Measurements from ENCODE around the gene LSM7. TPM values are rescaled to one million over a fixed set of nuclear protein-coding genes. Genes with fewer than 3 reads are reported as not detected.

Gene LSM7
- total RNA-seq, 1 experiment from 2014 or later: 421 TPM

DNA sequence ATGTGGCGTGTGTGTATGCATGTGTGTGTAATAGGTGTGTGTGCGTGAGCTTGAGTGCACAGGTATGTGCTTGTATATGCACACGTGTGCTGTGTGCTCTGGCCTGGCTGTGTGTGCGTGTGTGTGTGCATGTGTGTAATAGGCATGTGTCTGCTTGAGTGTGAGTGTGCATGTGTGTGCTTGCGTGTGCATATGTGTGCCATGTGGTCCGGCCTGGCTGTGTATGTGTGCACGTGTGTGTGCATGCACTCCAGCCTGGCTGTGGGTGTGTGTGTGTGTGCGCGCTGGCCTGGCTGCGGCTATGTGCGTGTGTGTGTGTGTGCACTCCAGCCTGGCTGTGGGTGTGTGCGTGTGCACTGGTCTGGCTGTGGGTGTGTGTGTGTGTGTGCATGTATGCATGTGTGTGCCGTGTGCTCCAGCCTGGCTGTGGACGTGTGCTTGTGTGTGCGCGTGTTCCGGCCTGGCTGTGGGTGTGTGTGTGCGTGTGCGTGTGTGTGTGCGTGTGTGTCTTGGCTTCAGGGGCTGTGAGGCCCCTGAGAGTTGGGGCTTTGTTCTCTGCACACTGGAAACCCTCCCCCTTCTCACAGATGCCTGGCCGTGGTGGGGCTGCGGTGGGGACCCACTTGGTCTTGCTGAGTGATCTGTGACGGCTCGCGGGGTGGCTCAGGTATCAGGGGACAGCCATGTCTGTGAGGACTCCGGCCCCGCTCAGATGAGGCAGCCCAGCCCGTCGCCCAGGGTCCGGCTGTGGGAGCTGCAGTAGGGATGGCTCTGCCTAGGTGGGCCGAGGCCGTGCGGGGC is 8.3 kb upstream of the LSM7 start:
- 0 out of 2 replicates have a peak, but pooled peaks cover 1% of the 10 kb centered on the region for H3K36me3 ChIP-seq (replicated peaks; ENCODE audit: control insufficient read depth, insufficient read depth, low read length)
- H3K27me3 ChIP-seq (ENCODE audit: control insufficient read depth, insufficient read depth, low read length): no peaks in the 10 kb centered on the region
- no peak for DNase-seq
- H3K4me3 ChIP-seq (ENCODE audit: insufficient read depth, low read depth, low read length): no peak overlapping the region

DNA sequence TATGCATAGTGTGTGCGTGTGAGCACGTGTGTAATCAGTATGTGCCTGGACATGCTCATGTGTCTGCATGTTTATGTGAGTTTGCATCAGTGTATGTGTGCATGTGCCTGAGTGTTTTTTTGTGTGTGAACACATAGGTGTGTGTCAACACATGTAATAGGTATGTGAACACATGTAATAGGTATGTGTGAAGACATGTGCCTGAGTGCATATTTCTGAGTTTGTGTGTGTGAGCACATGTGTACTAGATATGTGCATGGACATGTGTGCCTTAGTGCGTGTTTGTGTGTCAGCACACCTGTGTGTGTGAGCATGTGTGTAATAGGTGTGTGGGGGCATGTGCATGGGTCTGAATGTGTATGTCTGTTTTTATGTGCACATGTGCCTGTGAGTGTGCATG is 7.5 kb upstream of the LSM7 start:
- 0 out of 2 replicates have a peak, but pooled peaks cover 1% of the 10 kb centered on the region for H3K36me3 ChIP-seq (replicated peaks; ENCODE audit: control insufficient read depth, insufficient read depth, low read length)
- DNase-seq: no peak
- H3K27me3 ChIP-seq (ENCODE audit: control insufficient read depth, insufficient read depth, low read length): no peaks in the 10 kb centered on the region
- no peak overlapping the region for H3K4me3 ChIP-seq (ENCODE audit: insufficient read depth, low read depth, low read length)

DNA sequence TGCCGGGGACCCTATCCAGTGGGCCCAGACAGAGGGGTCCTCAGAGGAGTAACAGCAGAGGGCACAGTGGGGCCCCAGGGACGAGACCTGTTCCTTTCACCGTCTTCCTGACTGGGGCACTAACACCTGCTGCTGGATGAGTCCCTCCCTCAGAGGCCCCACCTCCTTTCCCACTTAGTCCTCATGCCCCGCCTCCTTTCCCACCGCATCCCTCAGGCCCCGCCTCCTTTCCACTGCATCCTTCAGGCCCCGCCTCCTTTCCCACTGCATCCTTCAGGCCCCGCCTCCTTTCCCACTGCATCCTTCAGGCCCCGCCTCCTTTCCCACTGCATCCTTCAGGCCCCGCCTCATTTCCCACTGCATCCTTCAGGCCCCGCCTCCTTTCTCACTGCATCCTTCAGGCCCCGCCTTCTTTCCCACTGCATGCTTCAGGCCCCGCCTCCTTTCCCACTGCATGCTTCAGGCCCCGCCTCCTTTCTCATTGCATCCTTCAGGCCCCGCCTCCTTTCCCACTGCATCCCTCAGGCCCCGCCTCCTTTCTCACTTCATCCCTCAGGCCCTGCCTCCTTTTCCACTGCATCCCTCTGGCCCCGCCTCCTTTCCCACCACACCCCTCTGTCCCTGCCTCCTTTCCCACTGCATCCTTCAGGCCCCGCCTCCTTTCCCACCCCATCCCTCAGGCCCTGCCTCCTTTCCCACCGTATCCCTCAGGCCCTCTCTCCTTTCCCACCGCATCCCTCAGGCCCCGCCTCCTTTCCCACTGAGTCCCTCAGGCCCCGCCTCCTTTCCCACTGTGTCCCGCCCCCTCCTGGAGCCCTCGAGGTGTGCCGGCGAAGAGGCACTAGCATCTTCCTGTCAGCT is 6.8 kb upstream of the LSM7 start:
- peak; percentile 80 for DNase-seq
- Histone ChIP-seq H3K27me3 (ENCODE audit: control insufficient read depth, insufficient read depth, low read length) (no peaks in the 10 kb centered on the region), H3K36me3 (replicated peaks; ENCODE audit: control insufficient read depth, insufficient read depth, low read length) (0 out of 2 replicates have a peak, but pooled peaks cover 1% of the 10 kb centered on the region), H3K4me3 (ENCODE audit: insufficient read depth, low read depth, low read length) (no peak overlapping the region)

DNA sequence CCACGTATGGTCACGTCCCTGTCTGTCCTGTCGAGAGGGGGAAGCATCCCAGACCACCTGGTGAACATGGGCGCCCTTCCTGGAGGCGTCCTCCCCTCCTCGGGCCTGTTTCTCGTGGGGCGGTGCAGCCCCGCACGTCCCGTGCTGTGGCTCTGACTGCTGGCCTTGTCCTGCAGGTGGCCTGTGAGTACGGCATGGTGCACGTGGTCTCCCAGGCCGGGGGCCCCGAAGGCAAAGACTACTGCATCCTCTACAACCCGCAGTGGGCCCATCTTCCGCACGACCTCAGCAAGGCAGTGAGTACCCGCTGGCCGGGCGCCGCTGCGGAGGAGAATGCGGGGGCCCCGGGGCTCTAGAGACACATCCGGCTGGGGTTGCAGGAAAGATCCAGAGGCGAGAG is 6.0 kb upstream of the LSM7 start:
- no peak for DNase-seq
- H3K36me3 ChIP-seq (replicated peaks; ENCODE audit: control insufficient read depth, insufficient read depth, low read length): 0 out of 2 replicates have a peak, but pooled peaks cover 1% of the 10 kb centered on the region
- no peak overlapping the region for H3K4me3 ChIP-seq (ENCODE audit: insufficient read depth, low read depth, low read length)
- H3K27me3 ChIP-seq (ENCODE audit: control insufficient read depth, insufficient read depth, low read length): no peaks in the 10 kb centered on the region

DNA sequence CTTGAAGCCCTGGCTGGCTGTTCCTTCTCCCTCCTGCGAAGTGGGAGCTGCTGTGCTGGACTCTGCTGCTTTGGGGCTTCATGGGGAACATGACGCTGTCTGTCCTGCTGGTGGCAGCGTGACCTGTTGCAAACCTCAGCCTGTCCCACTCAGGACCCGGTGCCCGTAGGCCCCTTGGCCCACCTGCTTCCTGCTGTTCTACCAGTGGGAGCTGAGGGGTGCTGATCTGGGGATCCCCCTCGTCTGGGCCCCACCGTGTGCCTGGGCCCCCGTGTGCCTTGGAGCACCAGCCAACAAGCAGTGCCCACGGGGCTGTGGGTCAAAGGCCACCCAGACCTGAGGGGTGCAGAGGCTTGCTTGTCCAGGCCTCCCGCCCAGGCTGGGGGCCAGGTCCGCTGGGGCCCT is 5.4 kb upstream of the LSM7 start:
- Histone ChIP-seq H3K36me3 (replicated peaks; ENCODE audit: control insufficient read depth, insufficient read depth, low read length) (0 out of 2 replicates have a peak, but pooled peaks cover 1% of the 10 kb centered on the region), H3K4me3 (ENCODE audit: insufficient read depth, low read depth, low read length) (no peak overlapping the region), H3K27me3 (ENCODE audit: control insufficient read depth, insufficient read depth, low read length) (no peaks in the 10 kb centered on the region)
- DNase-seq: peak; percentile 79

DNA sequence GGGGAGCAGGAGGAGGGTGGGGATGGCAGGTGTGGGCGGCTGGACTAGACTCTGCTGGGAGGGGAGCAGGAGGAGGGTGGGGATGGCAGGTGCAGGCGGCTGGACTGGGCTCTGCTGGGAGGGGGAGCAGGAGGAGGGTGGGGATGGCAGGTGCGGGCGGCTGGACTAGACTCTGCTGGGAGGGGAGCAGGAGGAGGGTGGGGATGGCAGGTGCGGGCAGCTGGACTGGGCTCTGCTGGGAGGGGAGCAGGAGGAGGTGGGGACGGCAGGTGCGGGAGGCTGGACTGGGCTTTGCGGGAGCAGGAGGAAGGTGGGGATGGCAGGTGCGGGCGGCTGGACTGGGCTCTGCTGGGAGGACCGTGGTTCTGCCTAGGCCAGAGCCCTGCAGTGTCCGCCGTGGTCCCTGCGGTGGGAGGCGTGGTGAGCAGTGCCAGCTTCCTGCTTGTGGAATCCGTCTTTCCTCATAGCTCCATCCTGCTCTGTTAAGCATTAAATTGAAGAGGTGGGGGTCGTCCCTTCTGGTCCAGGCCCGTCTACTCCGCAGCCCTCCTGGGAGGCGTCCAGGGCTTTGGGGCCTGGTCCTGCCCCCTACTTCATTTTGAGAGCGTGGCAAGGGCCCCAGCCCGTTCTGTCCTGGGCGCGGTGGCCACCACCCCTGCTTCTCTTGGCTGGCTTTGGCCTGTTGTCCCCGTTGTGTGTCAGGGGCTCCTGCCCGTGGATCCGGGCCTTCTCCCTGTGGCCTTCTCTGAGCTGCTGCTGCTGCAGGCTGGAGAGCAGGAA is 4.8 kb upstream of the LSM7 start:
- H3K36me3 ChIP-seq (replicated peaks; ENCODE audit: control insufficient read depth, insufficient read depth, low read length): 0 out of 2 replicates have a peak, but pooled peaks cover 1% of the 10 kb centered on the region
- no peak for DNase-seq
- no peak overlapping the region for H3K4me3 ChIP-seq (ENCODE audit: insufficient read depth, low read depth, low read length)
- H3K27me3 ChIP-seq (ENCODE audit: control insufficient read depth, insufficient read depth, low read length): no peaks in the 10 kb centered on the region

DNA sequence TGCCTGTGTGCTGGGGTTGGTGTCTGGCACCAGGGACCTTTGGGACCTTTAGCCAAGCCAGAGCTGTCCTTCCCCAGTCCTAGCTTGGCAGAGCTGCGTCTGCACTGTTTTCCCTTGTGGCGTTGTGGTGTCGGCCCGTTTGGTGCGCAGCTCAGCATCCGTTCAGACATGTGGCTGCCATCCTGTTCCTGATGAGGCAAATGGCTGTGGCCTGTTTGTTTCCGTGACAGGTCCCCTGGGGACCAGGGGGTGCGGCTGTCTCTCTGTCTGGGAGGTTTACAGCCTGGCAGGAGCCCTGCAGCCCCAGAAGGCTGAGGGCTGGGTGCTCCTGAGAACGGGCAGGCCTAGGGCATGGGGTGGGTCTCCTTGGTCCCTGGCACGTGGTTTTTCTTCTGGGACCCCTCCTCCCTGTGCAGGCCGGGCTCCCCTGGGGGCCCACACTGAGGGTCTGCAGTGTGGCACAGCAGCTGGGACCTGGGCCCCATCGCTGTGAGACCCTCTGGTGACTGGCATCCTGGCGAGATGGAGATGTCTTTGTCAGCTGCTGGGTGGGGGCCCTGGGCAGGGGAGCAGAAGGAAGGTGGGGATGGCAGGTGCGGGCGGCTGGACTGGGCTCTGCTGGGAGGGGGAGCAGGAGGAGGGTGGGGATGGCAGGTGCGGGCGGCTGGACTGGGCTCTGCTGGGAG is 4.1 kb upstream of the LSM7 start:
- Histone ChIP-seq H3K4me3 (ENCODE audit: insufficient read depth, low read depth, low read length) (no peak overlapping the region), H3K36me3 (replicated peaks; ENCODE audit: control insufficient read depth, insufficient read depth, low read length) (0 out of 2 replicates have a peak, but pooled peaks cover 1% of the 10 kb centered on the region), H3K27me3 (ENCODE audit: control insufficient read depth, insufficient read depth, low read length) (no peaks in the 10 kb centered on the region)
- DNase-seq: no peak

DNA sequence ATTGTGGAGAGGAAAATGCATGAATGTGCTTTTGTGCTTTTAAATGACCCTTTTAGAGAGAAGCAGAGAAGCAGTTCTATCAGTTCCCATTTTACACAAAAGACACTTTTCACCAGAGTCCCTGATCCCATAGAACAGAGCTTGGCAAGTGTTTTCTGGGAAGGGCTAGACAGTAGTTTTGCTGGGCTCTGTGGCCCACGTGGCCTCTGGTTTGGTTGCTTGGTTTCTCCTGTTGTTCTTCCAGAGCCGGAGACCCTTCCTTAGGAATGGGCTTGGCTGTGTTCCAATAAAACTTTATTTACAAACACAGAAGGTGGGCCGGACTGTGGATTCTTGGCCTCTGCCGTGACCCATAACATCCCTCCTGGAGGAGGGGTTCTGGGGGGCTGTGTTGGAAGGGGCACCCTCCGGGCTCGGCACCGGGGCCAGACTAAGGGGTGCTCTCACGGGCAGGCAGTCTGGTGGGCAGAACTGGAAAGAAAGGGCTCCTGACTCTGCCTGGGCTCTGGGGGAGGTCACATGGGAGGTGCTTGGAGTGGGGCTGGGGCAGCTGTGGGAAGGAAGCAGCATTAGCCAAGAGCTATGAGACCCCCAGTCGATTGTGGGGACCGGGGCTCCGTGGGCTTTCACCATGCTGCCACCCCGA is 3.3 kb upstream of the LSM7 start:
- no peak overlapping the region for H3K4me3 ChIP-seq (ENCODE audit: insufficient read depth, low read depth, low read length)
- no peaks in the 10 kb centered on the region for H3K27me3 ChIP-seq (ENCODE audit: control insufficient read depth, insufficient read depth, low read length)
- DNase-seq: no peak

DNA sequence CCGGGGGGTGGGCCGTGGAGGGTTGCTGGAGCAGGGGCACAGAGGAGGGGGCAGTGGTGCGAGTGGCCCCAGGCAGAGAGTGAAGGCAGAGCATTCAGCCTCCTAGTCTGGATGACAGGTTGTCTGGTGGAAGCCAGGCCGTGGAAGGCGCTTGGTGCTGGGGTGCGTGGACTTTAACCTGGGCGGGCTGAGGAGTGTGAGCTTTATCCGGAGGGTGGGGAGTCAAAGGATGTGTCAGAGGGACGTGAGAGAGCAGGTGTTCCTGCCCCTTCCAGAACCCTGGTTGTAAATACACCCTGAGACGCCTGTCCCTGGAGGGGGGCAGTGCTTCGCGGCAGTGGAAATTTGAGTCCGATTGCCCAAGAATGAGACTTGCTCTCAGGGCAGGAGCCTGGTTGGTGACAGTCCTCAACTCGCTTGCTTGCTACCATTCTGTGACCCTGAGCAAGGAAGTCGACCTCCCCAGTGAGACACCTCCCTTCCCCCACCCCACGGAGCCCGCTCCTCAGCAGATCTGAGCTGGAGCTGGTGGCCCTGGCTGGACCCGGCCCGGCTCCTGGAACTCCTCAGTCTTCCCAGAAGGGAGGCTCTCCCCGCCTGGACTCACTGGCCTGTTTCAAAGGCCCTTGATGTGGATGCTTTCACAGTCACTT is 2.4 kb upstream of the LSM7 start:
- Histone ChIP-seq H3K27me3 (ENCODE audit: control insufficient read depth, insufficient read depth, low read length) (no peaks in the 10 kb centered on the region), H3K4me3 (ENCODE audit: insufficient read depth, low read depth, low read length) (no peak overlapping the region), H3K36me3 (replicated peaks; ENCODE audit: control insufficient read depth, insufficient read depth, low read length) (peaks cover 5% of the 10 kb centered on the region)
- peak; percentile 80 for DNase-seq

More for the DNA sequence above, 3.3 kb upstream of the LSM7 start:
- H3K36me3 ChIP-seq (replicated peaks; ENCODE audit: control insufficient read depth, insufficient read depth, low read length): peaks cover 4% of the 10 kb centered on the region; the same call in 1 of the 2 replicates

DNA sequence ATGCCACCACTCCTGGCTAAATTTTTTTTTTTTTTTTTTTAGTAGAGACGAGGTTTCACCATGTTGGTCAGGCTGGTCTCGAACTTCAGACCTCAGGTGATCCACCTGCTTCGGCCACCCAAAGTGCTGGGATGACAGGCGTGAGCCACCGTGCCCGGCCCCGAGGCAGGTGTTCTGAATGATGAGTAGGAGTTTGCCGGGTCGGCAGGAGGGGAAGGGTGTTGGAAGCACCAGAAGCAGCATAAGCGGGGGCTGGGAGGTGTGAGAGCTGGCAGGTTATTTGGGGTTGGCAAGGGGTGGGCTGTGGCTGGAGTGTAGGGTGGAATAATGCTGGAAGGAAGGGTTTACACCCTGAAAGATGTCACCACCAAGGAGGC is 1.9 kb upstream of the LSM7 start:
- Histone ChIP-seq H3K4me3 (ENCODE audit: insufficient read depth, low read depth, low read length) (no peak overlapping the region), H3K27me3 (ENCODE audit: control insufficient read depth, insufficient read depth, low read length) (no peaks in the 10 kb centered on the region), H3K36me3 (replicated peaks; ENCODE audit: control insufficient read depth, insufficient read depth, low read length) (peaks cover 6% of the 10 kb centered on the region)
- DNase-seq: no peak

DNA sequence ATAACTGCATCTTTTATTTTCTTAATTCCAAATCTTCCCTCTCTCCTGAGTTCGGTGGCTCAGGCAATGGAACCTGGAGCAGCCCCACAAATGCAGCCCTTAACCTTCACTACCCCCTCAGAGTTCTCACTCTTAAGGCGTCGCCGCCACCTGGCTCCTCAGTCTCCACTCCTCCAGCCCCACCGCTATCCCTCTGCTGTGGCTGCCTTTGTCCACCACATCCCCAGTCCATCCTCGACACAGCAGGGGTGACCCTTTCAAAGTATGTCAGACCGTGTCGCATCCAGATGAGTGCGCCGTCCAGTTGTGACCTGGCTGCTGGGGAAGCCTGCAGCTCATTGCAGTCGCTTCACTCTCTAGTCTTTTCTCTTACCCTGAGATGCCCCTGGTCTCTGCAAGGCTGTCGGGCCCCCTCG is 1.1 kb upstream of the LSM7 start:
- no peaks in the 10 kb centered on the region for H3K27me3 ChIP-seq (ENCODE audit: control insufficient read depth, insufficient read depth, low read length)
- H3K4me3 ChIP-seq (ENCODE audit: insufficient read depth, low read depth, low read length): peak overlapping the region; percentile 97
- no peak for DNase-seq
- H3K36me3 ChIP-seq (replicated peaks; ENCODE audit: control insufficient read depth, insufficient read depth, low read length): peaks cover 12% of the 10 kb centered on the region

DNA sequence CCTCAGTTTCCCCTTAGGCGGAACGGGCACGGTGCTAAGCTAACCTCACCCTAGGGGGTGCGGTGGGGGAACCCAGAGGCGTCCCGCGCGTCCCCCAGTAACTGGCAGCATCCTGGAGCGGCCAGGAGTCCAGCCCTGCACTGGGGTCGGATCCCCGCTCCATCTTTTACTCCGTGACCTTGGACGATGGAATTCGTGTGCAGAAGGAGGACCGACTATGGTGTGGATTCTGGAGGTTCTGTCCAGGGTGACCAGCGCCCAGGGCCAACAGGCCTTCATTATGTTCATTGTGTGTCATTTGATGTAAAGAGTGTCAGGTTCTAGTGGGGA is 728 bp upstream of the LSM7 start:
- Histone ChIP-seq H3K4me3 (ENCODE audit: insufficient read depth, low read depth, low read length) (peak overlapping the region; percentile 97), H3K36me3 (replicated peaks; ENCODE audit: control insufficient read depth, insufficient read depth, low read length) (peaks cover 12% of the 10 kb centered on the region), H3K27me3 (ENCODE audit: control insufficient read depth, insufficient read depth, low read length) (no peaks in the 10 kb centered on the region)
- DNase-seq: no peak

DNA sequence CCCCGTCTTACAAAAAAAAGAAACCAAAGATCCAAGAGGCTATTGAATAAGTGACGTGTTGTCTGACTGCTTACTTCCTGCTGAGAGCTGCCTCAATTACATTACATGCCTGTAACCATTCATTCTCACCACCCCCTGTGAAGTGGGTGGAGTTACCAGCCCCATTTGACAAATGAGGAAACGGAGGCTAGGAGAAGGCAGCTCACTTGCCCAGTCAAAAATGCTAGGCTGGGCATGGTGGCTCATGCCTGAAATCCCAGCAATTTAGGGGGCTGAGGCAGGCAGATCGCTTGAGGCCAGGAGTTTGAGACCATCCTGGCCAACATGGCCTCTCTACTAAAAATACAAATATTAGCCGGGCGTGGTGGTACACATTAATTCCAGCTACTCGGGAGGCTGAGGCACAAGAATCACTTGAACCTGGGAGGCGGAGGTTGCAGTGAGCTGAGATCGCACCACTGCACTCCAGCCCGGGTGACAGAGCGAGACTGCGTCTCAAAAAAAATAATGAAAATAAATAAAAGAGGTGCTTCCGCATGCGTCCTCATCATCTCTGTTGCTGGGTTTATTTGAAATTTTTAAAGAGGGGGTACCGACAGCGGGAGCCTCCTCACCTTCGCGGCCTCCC is 499 bp downstream of the LSM7 start:
- Histone ChIP-seq H3K36me3 (replicated peaks; ENCODE audit: control insufficient read depth, insufficient read depth, low read length) (peaks cover 12% of the 10 kb centered on the region), H3K27me3 (ENCODE audit: control insufficient read depth, insufficient read depth, low read length) (no peaks in the 10 kb centered on the region), H3K4me3 (ENCODE audit: insufficient read depth, low read depth, low read length) (peak overlapping the region; percentile 97)
- peak; percentile 84 for DNase-seq
